DMS53 treated with DMSO at 0.1 percent for 48 hours (cell line): ENCODE results near the gene PYCR2.
"Not testable (repeated sequence)": the region's sequence is repeated elsewhere in the genome, so short reads cannot be mapped to it uniquely, and the experiment has no call there.

Experiments
- DNase-seq: peaks from one replicate; lab custom pipeline; 2025; ENCODE audit not compliant: unreplicated experiment; lab: John Stamatoyannopoulos, UW

Gene PYCR2

DNA sequence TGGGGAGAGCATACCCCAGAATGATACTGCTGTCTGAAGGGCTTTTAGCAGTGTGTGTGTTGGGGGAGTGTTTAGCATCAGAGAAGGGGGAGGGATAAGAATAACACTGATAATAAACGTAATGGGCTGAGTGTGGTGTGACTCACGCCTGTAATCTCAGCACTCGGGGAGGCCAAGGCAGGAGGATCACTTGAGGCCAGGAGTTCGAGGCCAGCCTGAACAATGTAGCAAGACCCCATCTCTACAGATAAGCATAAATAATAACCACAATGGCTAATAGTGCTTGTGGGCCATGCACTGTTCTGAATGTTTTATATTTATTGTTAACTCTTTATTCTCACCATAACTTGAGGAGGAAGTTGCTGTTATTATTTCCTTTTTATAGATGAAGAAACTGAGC, 19.5 kb upstream of the PYCR2 start:
- no peak for DNase-seq

GRCh38 chr1:225942574-225942973, 18.5 kb upstream of the PYCR2 start:
- DNase-seq = peak; percentile 64

DNA sequence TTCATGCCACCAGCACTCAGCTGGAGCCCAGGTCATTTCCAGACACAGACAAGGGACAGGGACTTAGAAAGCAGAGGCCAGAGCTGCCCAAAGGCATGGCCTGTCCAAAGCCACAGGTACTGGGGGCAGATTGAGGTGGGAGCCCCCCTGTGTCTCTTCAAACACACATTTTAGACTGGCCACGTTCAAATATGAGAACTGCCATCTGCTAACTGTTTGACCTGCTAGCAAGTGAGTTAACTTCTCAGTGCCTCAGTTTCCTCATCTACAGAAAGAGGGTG, 17.8 kb upstream of the PYCR2 start:
- no peak for DNase-seq

DNA sequence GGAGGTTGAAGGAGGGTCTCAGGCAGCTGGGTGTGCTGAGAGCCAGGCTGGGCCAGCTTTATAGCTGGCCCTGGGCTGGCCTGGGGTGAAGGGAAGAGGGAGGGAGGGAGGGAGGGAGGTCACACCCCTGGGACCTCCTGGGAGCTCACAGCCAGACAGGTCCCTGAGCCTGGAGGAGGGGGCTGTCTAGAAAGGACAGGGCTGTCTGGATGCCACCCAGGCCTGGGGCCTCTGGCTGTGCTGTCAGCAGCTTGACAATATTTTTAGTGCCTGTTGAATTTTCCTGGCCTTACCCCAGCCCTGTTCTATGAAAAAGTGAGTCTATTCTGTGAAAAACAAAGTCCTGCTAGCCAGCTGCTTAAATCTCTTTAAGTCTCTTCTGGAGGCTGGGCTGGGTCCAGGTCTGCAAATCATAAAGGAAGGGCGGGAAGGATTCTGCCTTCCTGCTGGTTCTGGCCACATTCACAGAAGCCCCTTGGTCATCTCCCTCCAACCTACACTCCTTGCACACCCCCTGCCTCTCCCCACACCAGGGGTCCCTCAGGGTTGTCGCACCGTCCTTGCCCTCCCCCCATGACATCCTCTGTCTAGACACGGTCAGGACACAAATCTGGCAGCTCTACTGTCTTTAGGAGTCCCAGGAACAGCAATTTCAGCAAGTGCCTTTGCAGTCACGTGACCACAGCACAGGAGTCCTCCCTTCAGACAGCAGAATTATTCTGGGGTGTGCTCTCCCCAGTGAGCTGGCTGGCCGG, 17.3 kb upstream of the PYCR2 start, which contains the start of gene LEFTY2:
TSS of gene LEFTY2 (minus strand) at position 34 of the 755 bp plus-strand sequence. CDS start 80 bp downstream, outside the sequence.
- no peak for DNase-seq

- no peak for DNase-seq
These were observed 16.5 kb upstream of the PYCR2 start for GRCh38 chr1:225940385-225941151.

DNA sequence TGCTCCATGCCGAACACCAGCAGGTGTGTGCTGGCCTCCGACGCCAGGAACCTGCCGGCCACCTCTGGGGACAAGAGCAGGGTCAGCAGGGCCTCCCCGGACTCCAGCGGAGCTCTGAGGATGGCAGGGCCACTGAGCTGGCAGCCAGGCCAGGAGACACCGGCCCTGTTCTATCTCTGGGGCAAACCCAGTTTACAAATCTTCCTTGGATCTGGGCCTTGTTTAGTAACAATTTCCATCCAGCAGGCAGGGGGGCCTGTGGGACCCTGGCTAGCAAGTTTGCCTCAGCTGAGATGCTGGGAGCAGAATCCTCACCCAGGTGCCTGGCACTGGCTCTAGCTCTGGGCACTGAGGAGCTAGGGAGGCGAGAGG, 15.9 kb upstream of the PYCR2 start:
- not testable (repeated sequence) for DNase-seq

DNA sequence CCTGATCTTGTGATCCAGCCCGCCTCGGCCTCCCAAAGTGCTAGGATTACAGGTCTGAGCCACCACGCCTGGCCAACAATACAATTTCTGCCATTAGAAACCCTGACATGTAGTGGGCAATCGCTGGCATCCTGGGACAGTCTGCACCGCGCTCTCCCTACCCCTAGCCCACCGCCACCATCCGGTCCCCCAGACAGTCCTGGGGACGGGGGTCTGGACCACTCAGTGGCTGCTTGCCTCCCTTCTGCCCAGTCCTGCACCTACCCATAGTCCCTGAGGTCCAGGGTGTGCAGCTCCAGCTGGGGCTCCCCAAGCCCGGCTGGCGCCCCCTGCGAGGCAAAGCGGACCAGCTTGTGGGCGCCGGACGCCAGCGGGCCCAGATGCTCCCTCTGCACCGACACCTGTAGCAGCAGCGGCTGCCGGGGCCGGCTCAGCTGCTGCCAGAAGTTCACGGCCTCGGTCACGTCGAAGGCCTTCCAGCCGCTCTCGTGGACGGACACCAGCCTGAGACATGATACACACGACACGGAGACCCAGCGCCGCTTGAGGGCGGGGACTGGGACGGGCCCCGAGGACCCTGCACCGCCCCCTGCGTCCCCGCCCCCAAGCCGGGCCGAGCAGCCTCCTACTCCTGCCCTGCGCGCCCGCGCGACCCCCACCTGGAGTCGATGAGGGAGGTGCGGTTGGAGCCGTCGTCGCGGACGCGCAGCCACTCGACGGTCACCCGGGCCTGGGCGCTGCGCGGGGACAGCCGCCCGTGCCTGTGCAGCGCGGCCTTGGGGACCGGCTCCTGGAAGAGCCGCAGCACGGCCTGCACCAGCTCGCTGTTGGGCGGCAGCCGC, 15.3 kb upstream of the PYCR2 start:
- DNase-seq = not testable (repeated sequence)

DNA sequence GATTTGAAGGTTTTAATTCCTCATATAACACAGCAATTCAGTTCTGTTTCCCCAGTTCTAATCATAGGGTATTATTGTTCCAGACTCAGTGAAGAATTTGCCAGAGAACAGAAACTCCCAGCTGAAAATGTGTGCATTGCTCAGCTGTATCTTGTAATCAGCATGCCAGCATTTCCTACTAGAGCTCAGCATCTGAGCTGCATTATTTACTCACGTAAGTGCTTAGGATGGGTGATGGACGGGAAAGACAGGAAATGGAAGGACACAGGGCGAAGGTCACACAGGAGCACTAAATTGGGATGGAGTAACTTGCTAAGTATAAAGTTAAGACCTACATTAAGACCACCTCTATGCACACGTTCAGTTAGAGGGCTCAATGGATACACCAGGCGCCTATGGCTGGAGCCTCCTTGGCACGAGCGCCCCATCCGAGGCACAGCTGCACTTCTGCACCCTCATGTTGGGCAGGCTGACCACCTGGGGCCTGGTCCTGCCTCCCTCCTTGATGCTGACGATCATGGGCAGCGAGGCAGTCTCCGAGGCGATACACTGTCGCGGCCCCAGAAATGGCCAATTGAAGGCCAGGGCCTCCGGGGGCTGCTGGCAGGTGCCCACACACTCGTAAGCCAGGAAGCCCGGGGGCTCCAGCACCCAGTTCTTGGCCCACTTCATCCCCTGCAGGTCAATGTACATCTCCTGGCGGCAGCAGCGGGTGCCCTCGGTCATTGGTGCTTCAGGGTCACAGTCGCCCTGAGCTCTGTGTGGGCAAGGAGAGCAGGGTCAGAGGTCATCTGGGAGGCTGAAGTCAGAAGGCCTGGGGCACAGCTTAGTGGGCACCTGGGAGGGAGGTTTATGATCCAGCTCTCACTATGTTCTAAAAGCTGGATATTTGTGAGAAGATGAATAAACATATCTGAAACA, 13.3 kb upstream of the PYCR2 start:
- DNase-seq = peak; percentile 72

DNA sequence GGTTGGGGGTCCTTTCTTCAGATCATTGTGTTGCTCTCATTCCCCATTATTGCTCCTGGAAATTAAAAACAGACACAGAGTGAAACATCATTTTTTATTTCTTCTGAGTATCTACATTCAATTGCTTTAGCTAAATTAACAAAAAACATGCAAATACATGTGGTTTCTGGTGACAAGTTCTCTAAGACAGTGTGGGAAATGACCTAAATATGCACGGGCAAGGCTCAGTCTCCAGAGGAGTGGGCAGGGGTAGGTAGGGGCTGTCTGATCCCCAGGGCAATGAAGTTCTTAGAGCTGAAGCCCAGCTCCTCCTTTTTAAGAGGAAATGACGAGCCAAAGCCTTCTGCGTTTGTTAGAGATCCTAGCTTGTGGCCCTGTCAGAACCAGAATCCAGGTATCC, 12.5 kb upstream of the PYCR2 start:
- no peak for DNase-seq

DNA sequence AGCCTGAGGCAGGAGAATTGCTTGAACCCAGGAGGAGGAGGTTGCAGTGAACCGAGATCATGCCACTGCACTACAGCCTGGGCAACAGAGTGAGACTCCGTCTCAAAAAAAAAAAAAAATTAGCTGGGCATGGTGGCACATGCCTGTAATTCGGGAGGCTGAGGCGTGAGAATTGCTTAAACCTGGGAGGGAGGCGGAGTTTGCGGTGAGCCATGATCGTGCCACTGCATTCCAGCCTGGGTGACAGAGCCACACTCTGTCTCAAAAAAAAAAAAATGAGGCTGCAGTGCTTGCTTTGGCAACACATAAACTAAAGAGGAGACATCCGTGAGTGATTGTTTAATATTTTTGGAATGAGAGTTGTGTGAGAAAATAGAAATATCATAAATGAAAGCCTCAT, 12.0 kb upstream of the PYCR2 start:
- not testable (repeated sequence) for DNase-seq

DNA sequence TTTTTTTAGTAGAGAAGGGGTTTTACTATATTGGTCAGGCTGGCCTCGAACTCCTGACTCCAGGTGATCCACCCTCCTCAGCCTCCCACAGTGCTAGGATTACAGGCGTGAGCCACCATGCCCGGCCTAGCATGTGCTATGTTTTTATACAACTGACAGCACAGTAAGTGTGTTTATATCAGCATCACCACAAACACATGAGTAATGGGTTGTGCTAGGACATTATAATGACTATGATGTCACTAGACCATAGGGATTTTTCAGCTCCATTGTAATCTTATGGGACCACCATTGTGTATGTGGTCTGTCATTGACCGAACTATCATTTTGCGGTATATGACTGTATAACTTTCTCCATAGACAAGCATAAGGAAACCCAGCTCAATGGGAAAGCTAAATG, 10.7 kb upstream of the PYCR2 start:
- no peak for DNase-seq

DNA sequence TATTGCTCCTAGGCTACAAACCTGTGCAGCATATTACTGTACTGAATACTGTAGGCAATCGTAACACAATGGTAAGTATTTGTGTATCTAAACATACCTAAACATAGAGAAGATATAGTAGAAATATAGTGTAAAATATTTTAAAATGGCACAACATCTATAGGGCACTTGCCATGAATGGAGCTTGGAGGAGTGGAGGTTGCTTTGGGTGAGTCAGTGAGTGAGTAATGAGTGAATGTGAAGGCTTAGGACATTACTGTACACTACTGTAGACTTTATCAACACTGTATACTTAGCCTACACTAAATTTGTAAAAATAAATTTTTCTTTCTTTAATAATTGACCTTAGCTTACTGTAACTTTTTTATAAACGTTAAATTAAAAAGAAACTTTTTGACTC, 9.0 kb upstream of the PYCR2 start:
- no peak for DNase-seq

DNA sequence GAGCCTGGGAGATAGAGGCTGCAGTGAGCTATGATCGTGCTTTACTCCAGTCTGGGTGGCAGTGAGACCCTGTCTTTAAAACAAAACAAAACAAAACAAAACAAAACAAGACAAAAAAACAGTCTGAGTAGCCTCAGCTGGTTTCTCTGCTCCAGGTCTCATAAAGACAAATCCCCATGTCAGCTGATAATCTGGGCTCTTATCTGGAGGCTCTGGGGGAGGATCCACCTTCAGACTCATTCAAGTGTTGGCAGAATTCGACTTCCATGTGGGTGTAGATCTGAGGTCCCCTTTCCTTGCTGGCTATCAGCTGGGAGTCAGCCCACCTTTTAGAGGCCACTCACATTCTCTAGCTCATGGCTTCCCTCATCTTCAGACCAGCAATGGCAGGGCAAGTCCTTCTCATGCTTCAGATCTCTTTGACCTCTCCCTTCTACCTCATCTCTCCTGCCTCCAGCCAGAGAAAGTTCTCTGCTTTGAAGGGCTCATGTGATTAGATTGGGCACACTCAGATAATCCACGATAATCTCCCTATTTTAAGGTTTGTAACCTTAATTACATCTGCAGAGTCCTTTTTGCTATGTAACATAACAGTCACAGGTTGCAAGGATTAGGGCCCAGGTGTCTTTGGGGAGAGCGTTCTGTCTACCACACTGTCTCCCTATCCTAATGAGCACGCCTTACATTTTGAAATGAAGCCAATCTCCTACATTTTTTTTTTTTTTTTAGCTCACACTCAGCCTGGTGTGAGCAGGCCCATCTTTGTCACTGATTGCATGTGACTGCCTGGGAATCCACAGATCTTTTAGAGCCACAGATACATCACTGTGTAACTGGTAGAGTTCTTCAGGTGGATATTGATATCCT, 7.5 kb upstream of the PYCR2 start:
- no peak for DNase-seq

GRCh38 chr1:225930566-225930965, 6.5 kb upstream of the PYCR2 start:
- DNase-seq = no peak

GRCh38 chr1:225929462-225929861, 5.4 kb upstream of the PYCR2 start:
- not testable (repeated sequence) for DNase-seq

GRCh38 chr1:225928186-225929175, 4.4 kb upstream of the PYCR2 start:
- no peak for DNase-seq

GRCh38 chr1:225926551-225927113, 2.6 kb upstream of the PYCR2 start:
- no peak for DNase-seq

GRCh38 chr1:225923381-225923691, 714 bp downstream of the PYCR2 start:
- DNase-seq = no peak
